Activated naive CD4-positive, alpha-beta T cell treated with anti-CD3 and anti-CD28 coated beads, Interleukin-2, amount 50 U/mL, for 24 hours (primary cell): ENCODE results near the gene CLTB.
A peak's percentile ranks its signal among the peaks of the same experiment; 100 is the strongest.

Source experiments
- H3K27ac Mint-ChIP-seq: one replicate; pipeline ENCODE4 v1.8.0; 2021; ENCODE audit warnings: mild to moderate bottlenecking, mixed read lengths
- H3K27me3 Mint-ChIP-seq: one replicate; pipeline ENCODE4 v1.8.0; 2021; ENCODE audit warnings: mixed read lengths
- H3K36me3 Mint-ChIP-seq: one replicate; pipeline ENCODE4 v1.8.0; 2021; ENCODE audit warnings: mixed read lengths
- H3K4me1 Mint-ChIP-seq: one replicate; pipeline ENCODE4 v1.8.0; 2021; ENCODE audit warnings: mixed read lengths
- H3K4me3 Mint-ChIP-seq: one replicate; pipeline ENCODE4 v1.8.0; 2021; ENCODE audit warnings: mild to moderate bottlenecking, mixed read lengths
- H3K9me3 Mint-ChIP-seq: one replicate; pipeline ENCODE4 v1.8.0; 2021; ENCODE audit warnings: mixed read lengths

CLTB gene

GRCh38 chr5:176383961-176384360 is 32.4 kb downstream of the CLTB start:
- H3K27ac Mint-ChIP-seq, result no peak overlapping the region
- H3K36me3 Mint-ChIP-seq, result peaks cover 31% of the 10 kb centered on the region
- H3K27me3 Mint-ChIP-seq, result no peaks in the 10 kb centered on the region
- no peaks in the 10 kb centered on the region for H3K9me3 Mint-ChIP-seq
- H3K4me3 Mint-ChIP-seq, result no peak overlapping the region
- H3K4me1 Mint-ChIP-seq, result peaks cover 33% of the 10 kb centered on the region

DNA sequence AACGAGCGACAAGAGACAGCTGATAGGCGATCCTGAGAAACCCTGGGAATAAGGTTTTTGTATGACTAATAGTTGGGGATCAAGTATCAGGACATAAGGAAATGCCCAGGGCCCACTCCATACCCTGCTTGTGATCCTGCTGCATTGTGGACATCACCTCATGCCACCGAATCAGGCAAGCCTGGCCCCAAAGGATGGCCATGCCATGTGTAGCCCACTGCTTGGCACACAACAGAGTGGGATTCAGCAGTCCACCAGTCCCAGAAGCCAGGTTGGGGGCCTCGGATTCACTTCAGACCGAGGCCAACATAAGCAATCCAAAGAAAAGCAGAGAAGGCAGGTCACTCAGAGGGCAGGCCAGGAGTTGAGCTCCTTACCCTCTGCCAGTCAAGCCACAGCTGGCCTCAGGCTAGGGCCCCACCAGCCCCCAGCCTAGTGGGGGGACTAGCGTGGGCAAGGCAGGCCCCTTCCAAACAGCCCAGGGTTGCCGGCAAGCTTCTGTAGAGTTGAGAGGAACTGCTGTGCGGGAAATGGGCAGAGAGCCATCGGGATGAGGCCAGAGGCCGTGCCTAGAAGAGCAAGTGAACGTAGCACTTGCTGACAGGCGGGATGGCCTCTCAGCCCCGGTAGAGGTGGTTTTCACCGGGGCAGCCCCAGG is 33.0 kb downstream of the CLTB start:
- no peak overlapping the region for H3K27ac Mint-ChIP-seq
- H3K27me3 Mint-ChIP-seq, result no peaks in the 10 kb centered on the region
- H3K4me3 Mint-ChIP-seq, result no peak overlapping the region
- H3K4me1 Mint-ChIP-seq, result peaks cover 33% of the 10 kb centered on the region
- H3K9me3 Mint-ChIP-seq, result no peaks in the 10 kb centered on the region
- peaks cover 30% of the 10 kb centered on the region for H3K36me3 Mint-ChIP-seq

GRCh38 chr5:176382721-176383120 is 33.6 kb downstream of the CLTB start:
- H3K36me3 Mint-ChIP-seq, result peaks cover 26% of the 10 kb centered on the region
- no peaks in the 10 kb centered on the region for H3K27me3 Mint-ChIP-seq
- H3K9me3 Mint-ChIP-seq, result no peaks in the 10 kb centered on the region
- peaks cover 33% of the 10 kb centered on the region for H3K4me1 Mint-ChIP-seq
- H3K27ac Mint-ChIP-seq, result no peak overlapping the region
- H3K4me3 Mint-ChIP-seq, result no peak overlapping the region

- no peaks in the 10 kb centered on the region for H3K9me3 Mint-ChIP-seq
- H3K27me3 Mint-ChIP-seq, result no peaks in the 10 kb centered on the region
- no peak overlapping the region for H3K27ac Mint-ChIP-seq
- H3K4me1 Mint-ChIP-seq, result peaks cover 28% of the 10 kb centered on the region
- peaks cover 18% of the 10 kb centered on the region for H3K36me3 Mint-ChIP-seq
- H3K4me3 Mint-ChIP-seq, result no peak overlapping the region
Measured at GRCh38 chr5:176381979-176382378, 34.4 kb downstream of the CLTB start.

- Mint-ChIP-seq H3K36me3 (peaks cover 13% of the 10 kb centered on the region), H3K4me3 (no peak overlapping the region), H3K9me3 (no peaks in the 10 kb centered on the region), H3K27ac (no peak overlapping the region), H3K4me1 (peaks cover 23% of the 10 kb centered on the region), H3K27me3 (no peaks in the 10 kb centered on the region)
Measured at GRCh38 chr5:176381423-176381822, 34.9 kb downstream of the CLTB start.

GRCh38 chr5:176379881-176380280 is 36.5 kb downstream of the CLTB start:
- H3K27ac Mint-ChIP-seq, result no peak overlapping the region
- peaks cover 4% of the 10 kb centered on the region for H3K36me3 Mint-ChIP-seq
- no peak overlapping the region for H3K4me3 Mint-ChIP-seq
- no peaks in the 10 kb centered on the region for H3K9me3 Mint-ChIP-seq
- H3K4me1 Mint-ChIP-seq, result peaks cover 9% of the 10 kb centered on the region
- no peaks in the 10 kb centered on the region for H3K27me3 Mint-ChIP-seq

DNA sequence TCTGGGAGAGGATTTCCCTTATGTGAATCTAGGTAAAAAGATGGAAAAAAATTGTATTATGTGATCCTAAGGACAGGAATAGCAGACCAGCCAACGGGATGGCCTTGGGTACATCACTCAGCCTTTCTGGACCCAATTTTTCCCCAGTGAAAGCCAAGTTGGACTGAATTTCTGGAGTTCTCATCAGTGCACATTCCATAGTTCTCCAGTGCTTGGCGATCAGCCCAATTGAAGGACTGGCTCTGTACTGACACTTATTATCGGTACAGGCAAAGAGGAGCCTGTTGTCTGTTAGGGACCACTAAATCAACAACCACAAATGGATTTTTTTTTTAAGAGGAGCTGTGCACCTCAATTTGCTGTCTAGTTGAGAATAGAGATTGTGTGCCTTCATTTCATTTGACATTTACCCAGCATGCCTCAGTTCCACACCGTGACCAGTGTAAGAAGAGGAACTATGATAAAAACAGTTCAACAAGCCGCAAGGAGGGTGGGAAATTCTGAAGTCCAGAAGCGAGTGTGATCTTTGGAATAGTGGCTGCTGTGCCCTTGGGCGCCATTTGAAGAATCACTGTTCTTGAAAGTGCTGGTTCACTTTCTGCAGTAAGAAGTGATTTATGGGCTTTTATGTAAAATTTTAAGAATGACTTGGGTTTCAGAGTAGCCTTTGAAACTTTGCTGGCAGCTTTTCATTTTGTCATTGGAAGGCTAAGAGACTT is 43.1 kb downstream of the CLTB start:
- H3K4me3 Mint-ChIP-seq, result no peak overlapping the region
- peaks cover 1% of the 10 kb centered on the region for H3K36me3 Mint-ChIP-seq
- no peaks in the 10 kb centered on the region for H3K27me3 Mint-ChIP-seq
- no peak overlapping the region for H3K27ac Mint-ChIP-seq
- H3K9me3 Mint-ChIP-seq, result no peaks in the 10 kb centered on the region
- H3K4me1 Mint-ChIP-seq, result no peaks in the 10 kb centered on the region

GRCh38 chr5:176371621-176372539 is 44.5 kb downstream of the CLTB start:
- H3K36me3 Mint-ChIP-seq, result peaks cover 9% of the 10 kb centered on the region
- no peaks in the 10 kb centered on the region for H3K27me3 Mint-ChIP-seq
- no peak overlapping the region for H3K27ac Mint-ChIP-seq
- no peaks in the 10 kb centered on the region for H3K9me3 Mint-ChIP-seq
- no peak overlapping the region for H3K4me3 Mint-ChIP-seq
- H3K4me1 Mint-ChIP-seq, result peaks cover 7% of the 10 kb centered on the region

GRCh38 chr5:176369934-176370711 is 46.2 kb downstream of the CLTB start:
- Mint-ChIP-seq H3K9me3 (no peaks in the 10 kb centered on the region), H3K27me3 (no peaks in the 10 kb centered on the region), H3K4me1 (peaks cover 11% of the 10 kb centered on the region), H3K36me3 (peaks cover 9% of the 10 kb centered on the region), H3K27ac (no peak overlapping the region), H3K4me3 (no peak overlapping the region)

DNA sequence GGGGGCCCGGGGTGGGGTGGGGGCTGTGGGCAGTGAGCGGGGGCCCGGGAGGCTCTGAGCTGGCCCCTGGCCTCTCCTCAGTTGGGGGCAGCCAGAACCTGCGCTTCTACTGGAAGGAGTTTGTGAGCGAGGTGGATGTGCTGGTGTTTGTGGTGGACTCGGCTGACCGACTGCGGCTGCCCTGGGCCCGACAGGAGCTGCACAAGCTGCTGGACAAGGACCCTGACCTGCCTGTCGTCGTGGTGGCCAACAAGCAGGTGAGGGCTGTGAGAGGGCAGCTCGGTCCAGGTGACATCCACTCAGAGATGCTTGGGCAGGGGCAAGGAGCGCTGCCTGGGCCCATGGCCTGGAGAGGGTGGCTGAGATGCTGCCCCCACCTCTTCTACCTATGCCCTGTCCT is 47.6 kb downstream of the CLTB start:
- no peaks in the 10 kb centered on the region for H3K9me3 Mint-ChIP-seq
- H3K4me3 Mint-ChIP-seq, result no peak overlapping the region
- H3K27me3 Mint-ChIP-seq, result no peaks in the 10 kb centered on the region
- H3K36me3 Mint-ChIP-seq, result peaks cover 9% of the 10 kb centered on the region
- H3K4me1 Mint-ChIP-seq, result peaks cover 11% of the 10 kb centered on the region
- H3K27ac Mint-ChIP-seq, result no peak overlapping the region

DNA sequence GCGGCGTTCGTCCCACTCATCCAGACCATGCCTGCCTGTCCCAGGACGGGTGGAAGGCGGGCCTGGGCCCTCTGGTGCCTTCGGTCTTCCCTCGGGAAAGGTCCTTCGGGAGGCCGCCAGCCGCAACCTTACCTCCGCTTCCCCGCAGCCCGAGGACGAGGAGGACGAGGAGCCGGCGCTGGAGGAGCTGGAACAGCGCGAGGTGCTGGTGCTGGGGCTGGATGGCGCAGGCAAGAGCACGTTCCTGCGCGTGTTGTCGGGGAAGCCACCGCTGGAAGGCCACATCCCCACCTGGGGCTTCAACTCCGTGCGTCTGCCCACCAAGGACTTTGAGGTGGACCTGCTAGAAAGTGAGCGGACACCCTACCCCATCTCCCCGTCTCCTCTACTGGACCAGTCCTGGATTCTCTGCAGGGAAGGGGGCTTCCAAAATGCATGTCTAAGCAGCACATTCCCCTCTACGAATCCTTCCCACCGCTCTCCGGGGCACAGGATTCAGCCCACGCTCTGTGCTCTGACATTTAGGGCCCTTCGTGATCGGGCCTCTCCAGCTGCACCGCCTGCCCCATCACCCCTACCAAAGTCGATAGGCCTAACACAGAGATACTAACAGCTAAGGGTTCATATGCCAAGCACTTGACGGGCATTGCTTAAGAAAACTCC is 50.0 kb downstream of the CLTB start:
- H3K27me3 Mint-ChIP-seq, result no peaks in the 10 kb centered on the region
- H3K9me3 Mint-ChIP-seq, result no peaks in the 10 kb centered on the region
- peak overlapping the region; percentile 79 for H3K27ac Mint-ChIP-seq
- H3K4me1 Mint-ChIP-seq, result peaks cover 25% of the 10 kb centered on the region
- H3K4me3 Mint-ChIP-seq, result peak overlapping the region; percentile 84
- H3K36me3 Mint-ChIP-seq, result peaks cover 9% of the 10 kb centered on the region

DNA sequence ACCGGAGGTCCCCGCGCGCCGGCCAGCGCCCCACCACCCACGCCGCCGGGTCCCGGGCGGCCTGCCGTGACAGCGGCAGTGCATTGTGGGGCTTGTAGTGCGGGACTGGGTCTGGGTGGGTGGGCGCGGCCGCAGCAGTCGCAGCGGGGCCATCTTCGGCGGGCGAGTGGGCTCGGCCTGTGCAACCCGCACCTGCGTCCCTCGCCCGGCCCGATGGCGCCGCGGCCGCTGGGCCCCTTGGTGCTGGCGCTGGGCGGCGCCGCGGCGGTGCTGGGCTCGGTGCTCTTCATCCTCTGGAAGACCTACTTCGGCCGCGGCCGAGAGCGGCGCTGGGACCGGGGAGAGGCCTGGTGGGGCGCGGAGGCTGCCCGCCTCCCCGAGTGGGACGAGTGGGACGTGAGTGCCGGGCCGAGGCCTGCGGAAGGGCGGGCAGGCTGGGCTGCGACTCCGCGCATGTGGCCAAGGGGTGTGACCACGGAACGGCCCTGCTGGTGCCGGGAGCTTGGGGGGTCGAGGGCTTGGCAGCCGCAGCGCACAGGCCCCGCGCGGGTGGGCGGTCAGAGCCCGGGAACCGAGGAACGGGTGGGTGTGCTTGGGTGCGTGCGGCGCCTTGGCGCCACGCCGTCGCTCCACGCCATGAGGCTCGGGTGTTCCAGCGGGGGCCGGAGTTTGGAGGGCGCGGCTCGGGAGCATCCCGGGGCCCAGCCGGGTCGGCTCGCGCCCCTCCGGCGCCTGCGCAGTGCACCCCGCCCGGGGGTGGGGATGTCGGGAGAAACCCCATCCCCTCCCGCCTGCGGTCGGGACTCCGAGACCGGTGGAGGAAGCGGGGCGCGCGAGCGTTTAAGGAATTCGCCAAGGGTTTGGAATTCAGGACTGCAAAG is 50.7 kb downstream of the CLTB start, which contains the start of gene ARL10:
TSS of gene ARL10 (plus strand) at position 137 of the 881 bp plus-strand sequence. CDS start at position 214, 77 bp downstream.
- Mint-ChIP-seq H3K36me3 (peaks cover 9% of the 10 kb centered on the region), H3K4me1 (peaks cover 25% of the 10 kb centered on the region), H3K27me3 (no peaks in the 10 kb centered on the region), H3K9me3 (no peaks in the 10 kb centered on the region), H3K4me3 (peak within 1 kb of the TSS; percentile 77), H3K27ac (peak within 1 kb of the TSS; percentile 35)

DNA sequence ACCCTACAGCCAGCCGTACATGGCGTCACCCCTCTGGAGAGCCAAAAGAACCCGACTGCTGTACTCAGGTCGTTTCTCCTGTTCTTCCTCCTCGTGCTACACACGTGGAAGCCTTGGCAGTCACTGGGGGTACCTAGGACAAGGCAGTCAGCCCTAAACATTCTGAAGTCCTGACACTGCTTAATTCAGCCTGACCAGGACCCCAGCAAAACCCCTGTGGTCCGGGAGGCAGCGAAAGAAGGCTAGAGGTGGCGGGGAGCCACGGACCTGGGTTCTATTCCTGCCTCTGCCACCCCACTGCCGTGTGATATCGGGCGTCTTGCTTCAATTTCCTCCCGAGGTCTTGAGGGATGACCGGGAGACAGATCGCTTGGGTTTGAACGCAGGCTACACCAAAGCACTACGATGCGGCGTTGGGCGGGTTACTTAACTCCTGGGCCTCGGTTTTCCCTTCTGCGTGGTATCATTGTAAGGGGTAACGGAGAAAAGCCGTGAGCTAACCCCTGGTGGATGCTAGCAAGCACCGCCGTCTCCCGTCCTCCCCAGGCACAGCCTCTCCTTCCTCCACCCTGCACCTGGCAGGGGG is 51.5 kb downstream of the CLTB start:
- Mint-ChIP-seq H3K27ac (peak overlapping the region; percentile 35), H3K27me3 (no peaks in the 10 kb centered on the region), H3K36me3 (peaks cover 9% of the 10 kb centered on the region), H3K4me1 (peaks cover 27% of the 10 kb centered on the region), H3K9me3 (no peaks in the 10 kb centered on the region), H3K4me3 (peak overlapping the region; percentile 77)

DNA sequence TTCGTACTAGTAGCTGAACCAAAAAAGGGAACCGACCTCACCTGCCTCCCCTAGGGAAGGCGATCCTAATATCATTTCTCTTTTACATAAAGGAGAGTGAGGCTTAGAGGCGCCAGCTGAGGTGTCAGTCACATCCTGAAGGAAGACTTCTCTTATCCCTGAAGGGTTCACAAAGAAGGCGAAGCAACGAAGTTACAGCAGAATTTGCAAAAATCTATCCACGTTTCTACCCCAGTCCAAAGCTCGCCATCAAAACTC is 54.2 kb downstream of the CLTB start:
- Mint-ChIP-seq H3K4me1 (peaks cover 40% of the 10 kb centered on the region), H3K36me3 (peaks cover 6% of the 10 kb centered on the region), H3K4me3 (peak overlapping the region; percentile 98), H3K27me3 (no peaks in the 10 kb centered on the region), H3K9me3 (no peaks in the 10 kb centered on the region), H3K27ac (no peak overlapping the region)
